GM12878 (cell line): Measurements from ENCODE around the gene ADRA2C. TPM values are rescaled to one million over a fixed set of nuclear protein-coding genes. Genes with fewer than 3 reads are reported as not detected.

Source experiments
- ATAC-seq: fragments of 200-7000 bp; cut with Tn5 transposase; 3 replicates; pipeline ENCODE4 v1.9.1; 2020; ENCODE audit warnings: mild to moderate bottlenecking, moderate library complexity
- BruUV-seq: library from RNA; stranded (reverse); fragments of 400-500 nt; replicated peaks from 2 replicates; lab custom pipeline; 2021; lab: Mats Ljungman, UMichigan
- CTCF ChIA-PET: fragments of 300-600 bp; sonication (Branson Sonifier 250); formaldehyde crosslinking; extraction: SDS; loops from one replicate; lab custom pipeline; 2021; ENCODE audit warnings: inconsistent platforms; lab: Yijun Ruan, JAX
- POLR2A ChIA-PET: fragments of 350-600 bp; formaldehyde crosslinking; extraction: SDS; loops from one replicate; lab custom pipeline; 2021; ENCODE audit warnings: inconsistent platforms; lab: Charles Lee
- RAD21 ChIA-PET: fragments of 300-600 bp; sonication (Branson Sonifier 250); formaldehyde crosslinking; loops from one replicate; lab custom pipeline; 2023; ENCODE audit warnings: antibody characterized with exemption; ENCODE audit not compliant: unreplicated experiment; lab: Charles Lee
- SMC1A ChIA-PET: fragments of 300-600 bp; sonication (Branson Sonifier 250); formaldehyde crosslinking; loops from one replicate; lab custom pipeline; 2023; ENCODE audit not compliant: unreplicated experiment, uncharacterized antibody; lab: Charles Lee
- DNase-seq: peaks from one replicate; pipeline ENCODE4 v3.0.0-alpha.2; 2011; ENCODE audit warnings: low read depth, low spot score
- FAIRE-seq: peaks from 3 replicates; lab custom pipeline; 2011; peaks lifted over from hg19 to GRCh38; lab: Jason Lieb, UNC
- H2AFZ ChIP-seq: 2 replicates; pipeline ENCODE4 v1.6.0; 2011; ENCODE audit warnings: low read depth, low read length, control low read depth; ENCODE audit not compliant: control insufficient read depth
- H3K27ac ChIP-seq: 2 replicates; pipeline ENCODE4 v1.5.1; 2011; ENCODE audit warnings: control low read depth; ENCODE audit not compliant: control insufficient read depth, insufficient read depth
- H3K27me3 ChIP-seq, 2 experiments: replicated peaks in 1 of 2; 2 replicates each; pipeline versions ENCODE4 v1.6.0 to v1.6.1; 2011; ENCODE audit warnings: low read length in 1 of 2; ENCODE audit not compliant: control insufficient read depth in 2 of 2, insufficient read depth in 2 of 2
- H3K36me3 ChIP-seq, 2 experiments: 2 replicates each; pipeline ENCODE4 v1.5.1; 2011; ENCODE audit warnings: low read length in 1 of 2; ENCODE audit not compliant: control insufficient read depth in 2 of 2, insufficient read depth in 2 of 2
- H3K4me1 ChIP-seq: 2 replicates; pipeline ENCODE4 v1.6.1; 2011; ENCODE audit warnings: mild to moderate bottlenecking, low read length, moderate library complexity, mixed read lengths; ENCODE audit not compliant: control insufficient read depth, insufficient read depth
- H3K4me2 ChIP-seq: 2 replicates; pipeline ENCODE4 v1.6.0; 2011; ENCODE audit warnings: control low read depth; ENCODE audit not compliant: control insufficient read depth, insufficient read depth
- H3K4me3 ChIP-seq: fragments of 200-600 bp; sonication (generic); 2 replicates; pipeline ENCODE4 v1.5.1; 2016
- H3K79me2 ChIP-seq: 2 replicates; pipeline ENCODE4 v1.6.0; 2011; ENCODE audit warnings: low read length; ENCODE audit not compliant: control insufficient read depth, insufficient read depth
- H3K9ac ChIP-seq: 2 replicates; pipeline ENCODE4 v1.8.0; 2011; ENCODE audit warnings: low read length, control low read depth, mixed read lengths; ENCODE audit not compliant: control insufficient read depth, insufficient read depth
- H3K9me3 ChIP-seq: replicated peaks from 3 replicates; pipeline ENCODE4 v1.5.1; 2011; ENCODE audit warnings: mild to moderate bottlenecking, low read length; ENCODE audit not compliant: control insufficient read depth, insufficient read depth
- H4K20me1 ChIP-seq: 2 replicates; pipeline ENCODE4 v1.6.0; 2011; ENCODE audit not compliant: control insufficient read depth, insufficient read depth
- BMI1 ChIP-seq: fragments of 450-650 bp; IDR thresholded peaks from 2 replicates; pipeline ENCODE4 v1.6.1; 2016; ENCODE audit warnings: mild to moderate bottlenecking, moderate library complexity, borderline replicate concordance
- CREB1 ChIP-seq: IDR thresholded peaks from 2 replicates; pipeline ENCODE4 v1.6.1; 2012; ENCODE audit warnings: low read depth, mild to moderate bottlenecking, inconsistent platforms
- EED ChIP-seq: sonication (generic); IDR thresholded peaks from 2 replicates; pipeline ENCODE4 v1.6.1; 2016; ENCODE audit warnings: antibody characterized with exemption, low read depth
- HSF1 ChIP-seq: fragments of 150-350 bp; IDR thresholded peaks from 2 replicates; pipeline ENCODE4 v1.6.1; 2014; ENCODE audit warnings: mild to moderate bottlenecking, low read depth, low read length
- RAD51 ChIP-seq: fragments of 450-650 bp; IDR thresholded peaks from 2 replicates; pipeline ENCODE4 v1.6.1; 2016; ENCODE audit warnings: moderate library complexity, mild to moderate bottlenecking, inconsistent platforms
- RELA ChIP-seq: fragments of 450-650 bp; IDR thresholded peaks from 2 replicates; pipeline ENCODE4 v1.8.0; 2014; ENCODE audit warnings: borderline replicate concordance; ENCODE audit not compliant: partially characterized antibody
- RUNX3 ChIP-seq: IDR thresholded peaks from 2 replicates; pipeline ENCODE4 v1.6.1; 2012; ENCODE audit warnings: low read length, inconsistent platforms
- WGBS: methylation state at CpG from one replicate; pipeline ENCODE4 v1.1.6; 2016; ENCODE audit warnings: low lambda C conversion rate; ENCODE audit not compliant: insufficient replicate concordance, insufficient coverage; ENCODE audit errors: missing lambda C conversion rate; 5-methylcytosine and 5-hydroxymethylcytosine counted together
- in situ Hi-C: fragments of 300-500 bp; cut with MboI; formaldehyde crosslinking; loops from 9 replicates; pipeline ENCODE4 v1.14.3; 2018; ENCODE audit warnings: mixed read lengths
- intact Hi-C: fragments of 100-400 bp; cut with micrococcal nuclease; formaldehyde crosslinking; loops from one replicate; pipeline ENCODE4 v1.14.2; 2022; ENCODE audit not compliant: unreplicated experiment
- polyA plus RNA-seq, 11 experiments: library from polyadenylated mRNA; depleted of rRNA in 4 of 11; unstranded in 6 of 11; stranded (reverse) in 5 of 11; fragments of >200 nt; fragmentation: Nextera tagmentation in 4 of 11; fragmentation: Illumina TruSeq in 1 of 11; extraction: Ambion mirVana in 4 of 11; extraction: Trizol in 1 of 11; gene quantifications; 1 replicate in 1 of 11; 2 replicates in 10 of 11; pipeline versions ENCODE4 v1.2.1 to v1.2.3, GENCODE V29; 2011 to 2016; ENCODE audit warnings: inconsistent platforms in 2 of 11, missing spikeins in 2 of 11, low read depth in 1 of 11
- total RNA-seq, 4 experiments: library from RNA; depleted of rRNA in 3 of 4; stranded (reverse); fragments of >200 nt in 3 of 4; fragmentation: Illumina TruSeq in 1 of 4; extraction: Trizol in 1 of 4; gene quantifications; 2 replicates each; pipeline versions ENCODE4 v1.2.1 to v1.2.3, GENCODE V29; 2013 to 2021
- TF ChIP-seq, protein P1 (sequence below): fragments of 450-650 bp; IDR thresholded peaks from 2 replicates; pipeline ENCODE4 v1.6.1; 2017; ENCODE audit warnings: mild to moderate bottlenecking, low read depth, inconsistent platforms; ENCODE audit not compliant: poor library complexity, severe bottlenecking

ADRA2C gene
- total and polyA plus RNA-seq, 10 of the 15 experiments (the other 5 are each of a cell fraction or from before 2014, with no cell fraction given) = 0.15 TPM; not detected in 9

DNA sequence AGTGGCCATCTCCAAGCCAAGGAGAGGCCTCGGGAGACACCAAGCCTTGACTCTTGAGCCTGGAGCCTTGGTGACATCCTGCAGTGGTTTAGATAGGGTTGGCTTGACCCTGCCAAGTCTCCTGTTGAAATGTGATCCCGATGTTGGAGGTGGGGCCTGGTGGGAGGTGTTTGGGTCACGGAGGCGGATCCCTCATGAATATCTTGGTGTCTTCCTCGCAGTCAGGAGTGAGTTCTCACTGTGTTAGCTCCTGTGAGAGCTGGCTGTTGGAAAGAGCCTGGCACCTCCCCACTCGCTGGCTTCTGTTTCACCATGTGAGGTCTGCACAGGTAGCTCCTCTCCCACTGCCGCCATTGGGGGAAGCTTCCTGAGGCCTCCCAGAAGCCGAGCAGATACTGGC lies 38.8 kb downstream of the ADRA2C start:
- Histone ChIP-seq H3K79me2 (no peaks in the 10 kb centered on the region), H3K9ac (no peak overlapping the region), H3K27me3 (0 out of 4 replicates have a peak, but pooled peaks cover 0 to 1% of the 10 kb centered on the region in 2 experiments), H2AFZ (no peak overlapping the region), H3K4me3 (no peak overlapping the region), H3K27ac (no peak overlapping the region), H3K9me3 (no peaks in the 10 kb centered on the region), H3K4me2 (no peak overlapping the region), H3K4me1 (no peaks in the 10 kb centered on the region), H3K36me3 (no peaks in the 10 kb centered on the region), H4K20me1 (no peaks in the 10 kb centered on the region)
- no peak for FAIRE-seq
- BruUV-seq = no TSS peak
- 36% methylated on average over 8 of the region's 8 CpGs for WGBS
- POLR2A ChIA-PET = no interaction called here
- ATAC-seq = no peak
- SMC1A ChIA-PET = no interaction called here
- TF ChIP-seq BMI1 = no peak
- TF ChIP-seq, protein P1, sequence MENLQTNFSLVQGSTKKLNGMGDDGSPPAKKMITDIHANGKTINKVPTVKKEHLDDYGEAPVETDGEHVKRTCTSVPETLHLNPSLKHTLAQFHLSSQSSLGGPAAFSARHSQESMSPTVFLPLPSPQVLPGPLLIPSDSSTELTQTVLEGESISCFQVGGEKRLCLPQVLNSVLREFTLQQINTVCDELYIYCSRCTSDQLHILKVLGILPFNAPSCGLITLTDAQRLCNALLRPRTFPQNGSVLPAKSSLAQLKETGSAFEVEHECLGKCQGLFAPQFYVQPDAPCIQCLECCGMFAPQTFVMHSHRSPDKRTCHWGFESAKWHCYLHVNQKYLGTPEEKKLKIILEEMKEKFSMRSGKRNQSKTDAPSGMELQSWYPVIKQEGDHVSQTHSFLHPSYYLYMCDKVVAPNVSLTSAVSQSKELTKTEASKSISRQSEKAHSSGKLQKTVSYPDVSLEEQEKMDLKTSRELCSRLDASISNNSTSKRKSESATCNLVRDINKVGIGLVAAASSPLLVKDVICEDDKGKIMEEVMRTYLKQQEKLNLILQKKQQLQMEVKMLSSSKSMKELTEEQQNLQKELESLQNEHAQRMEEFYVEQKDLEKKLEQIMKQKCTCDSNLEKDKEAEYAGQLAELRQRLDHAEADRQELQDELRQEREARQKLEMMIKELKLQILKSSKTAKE = no peak
- TF ChIP-seq CREB1 = no peak
- no peak for TF ChIP-seq RELA
- no peak for TF ChIP-seq RUNX3
- no peak for TF ChIP-seq HSF1
- no peak for TF ChIP-seq EED
- no peak for TF ChIP-seq RAD51
- RAD21 ChIA-PET = no interaction called here
- no peak for DNase-seq
- intact Hi-C loops (no loop called here), in situ Hi-C loops (no loop called here)
- CTCF ChIA-PET = no interaction called here
